PFSK-1 (cell line): ENCODE results near the gene PHLPP1.

ENCODE experiments used
- POLR2AphosphoS5 ChIP-seq: IDR thresholded peaks from 2 replicates; pipeline ENCODE4 v1.6.1; 2012; ENCODE audit warnings: low read depth, mild to moderate bottlenecking, control low read depth, low read length, moderate library complexity
- REST ChIP-seq, 2 experiments: IDR thresholded peaks; 2 replicates each; pipeline versions ENCODE4 v1.6.1 to v1.8.0; 2011 to 2012; ENCODE audit warnings: low read depth in 2 of 2, low read length in 2 of 2, control low read depth in 1 of 2, inconsistent platforms in 1 of 2, mild to moderate bottlenecking in 1 of 2, moderate library complexity in 1 of 2; ENCODE audit not compliant: insufficient read depth in 1 of 2

- TF ChIP-seq REST (IDR thresholded peaks at IDR 0.05; ENCODE audit: insufficient read depth in 1 of 2, low read depth in 2 of 2, low read length in 2 of 2) (no peak), POLR2AphosphoS5 (no peak)
Measured at GRCh38 chr18:63003899-63004298, 288.6 kb downstream of the PHLPP1 start.
